Glomerular visceral epithelial cell (primary cell): ENCODE results near the gene RYR1.
"Not testable (repeated sequence)": the region's sequence is repeated elsewhere in the genome, so short reads cannot be mapped to it uniquely, and the experiment has no call there.

ENCODE experiments used
- DNase-seq: peaks from one replicate; pipeline ENCODE4 v3.0.0-alpha.2; 2016; ENCODE audit errors: extremely low spot score

Gene RYR1

GRCh38 chr19:38425810-38426466 lies 7.6 kb upstream of the RYR1 start, which contains the start of gene RASGRP4:
TSS of gene RASGRP4 (minus strand) at chr19:38426219. CDS start at chr19:38426091, 128 bp downstream.
- no peak for DNase-seq

GRCh38 chr19:38427035-38427677 lies 6.3 kb upstream of the RYR1 start:
- not testable (repeated sequence) for DNase-seq

- DNase-seq, result no peak
Measured at GRCh38 chr19:38429055-38429810, 4.3 kb upstream of the RYR1 start.

GRCh38 chr19:38429811-38430156 lies 3.7 kb upstream of the RYR1 start:
- DNase-seq, result no peak

GRCh38 chr19:38430931-38431330 lies 2.6 kb upstream of the RYR1 start:
- no peak for DNase-seq

- no peak for DNase-seq
Measured at GRCh38 chr19:38434549-38435051, 1.1 kb downstream of the RYR1 start.

GRCh38 chr19:38437295-38437694 lies 3.8 kb downstream of the RYR1 start:
- DNase-seq, result no peak

GRCh38 chr19:38437917-38438316 lies 4.4 kb downstream of the RYR1 start:
- DNase-seq, result no peak

- DNase-seq, result no peak
Measured at GRCh38 chr19:38440592-38440991, 7.1 kb downstream of the RYR1 start.

- DNase-seq, result no peak
Measured at GRCh38 chr19:38441657-38442348, 8.3 kb downstream of the RYR1 start.

GRCh38 chr19:38442736-38443135 lies 9.2 kb downstream of the RYR1 start:
- DNase-seq, result no peak

GRCh38 chr19:38443458-38443999 lies 10.0 kb downstream of the RYR1 start:
- no peak for DNase-seq

GRCh38 chr19:38444026-38444425 lies 10.5 kb downstream of the RYR1 start:
- DNase-seq, result no peak

GRCh38 chr19:38445362-38445761 lies 11.9 kb downstream of the RYR1 start:
- DNase-seq, result no peak

GRCh38 chr19:38448225-38448624 lies 14.7 kb downstream of the RYR1 start:
- no peak for DNase-seq

GRCh38 chr19:38449518-38449917 lies 16.0 kb downstream of the RYR1 start:
- no peak for DNase-seq

- DNase-seq, result no peak
Measured at GRCh38 chr19:38451036-38451435, 17.5 kb downstream of the RYR1 start.

GRCh38 chr19:38451629-38452028 lies 18.1 kb downstream of the RYR1 start:
- no peak for DNase-seq

GRCh38 chr19:38452430-38453366 lies 19.2 kb downstream of the RYR1 start:
- DNase-seq, result no peak

GRCh38 chr19:38453596-38453995 lies 20.1 kb downstream of the RYR1 start:
- DNase-seq, result no peak

GRCh38 chr19:38455031-38455430 lies 21.5 kb downstream of the RYR1 start:
- no peak for DNase-seq
